K562 (cell line): Measurements from ENCODE around the gene KLHL12. TPM values are rescaled to one million over a fixed set of nuclear protein-coding genes. Genes with fewer than 3 reads are reported as not detected.
A peak's percentile ranks its signal among the peaks of the same experiment; 100 is the strongest.

Experiments
- ARID3A ChIP-seq: IDR thresholded peaks from 2 replicates; pipeline ENCODE4 v1.6.1; 2012; ENCODE audit warnings: low read depth, low read length, improper control_type of control experiment, borderline replicate concordance
- ATF3 ChIP-seq, 2 experiments: fragments of 450-650 bp in 1 of 2; sonication (generic) in 1 of 2; formaldehyde crosslinking in 1 of 2; IDR thresholded peaks in 1 of 2; conservative IDR thresholded peaks in 1 of 2; 2 replicates each; pipeline versions ENCODE4 v1.6.1 to v1.8.1; 2016 to 2023; ENCODE audit warnings: mild to moderate bottlenecking in 2 of 2, moderate library complexity in 2 of 2, inconsistent platforms in 1 of 2, missing genetic modification reagents in 1 of 2
- HMG20B ChIP-seq: fragments of 250-450 bp; sonication (Bioruptor Pico); IDR thresholded peaks from 2 replicates; pipeline ENCODE4 v1.5.0; 2021; ENCODE audit warnings: mild to moderate bottlenecking
- SAFB ChIP-seq: fragments of 200-400 bp; formaldehyde crosslinking; IDR thresholded peaks from 2 replicates; pipeline ENCODE4 v1.6.1; 2017; ENCODE audit warnings: low read depth, low read length, borderline replicate concordance
- ZBTB2 ChIP-seq: fragments of 450-650 bp; IDR thresholded peaks from 2 replicates; pipeline ENCODE4 v1.6.1; 2016; ENCODE audit warnings: antibody characterized with exemption
- ZNF444 ChIP-seq: fragments of 250-450 bp; sonication (Bioruptor Pico); IDR thresholded peaks from 2 replicates; pipeline ENCODE4 v1.4.0; 2020; ENCODE audit warnings: mild to moderate bottlenecking, moderate library complexity
- ZNF780A ChIP-seq: fragments of 250-450 bp; sonication (Bioruptor Pico); IDR thresholded peaks from 2 replicates; pipeline ENCODE4 v1.5.0; 2021; ENCODE audit warnings: mild to moderate bottlenecking
- polyA plus RNA-seq, 8 experiments: library from polyadenylated mRNA; depleted of rRNA in 4 of 8; stranded (reverse) in 5 of 8; unstranded in 3 of 8; fragments of >200 nt; fragmentation: Nextera tagmentation in 2 of 8; fragmentation: Illumina TruSeq in 1 of 8; extraction: Ambion mirVana in 2 of 8; extraction: Trizol in 1 of 8; gene quantifications; 2 replicates each; pipeline versions ENCODE4 v1.2.1 to v1.2.3, GENCODE V29; 2011 to 2014; ENCODE audit warnings: inconsistent platforms in 1 of 8, missing spikeins in 1 of 8
- total RNA-seq, 7 experiments: library from RNA; depleted of rRNA in 6 of 7; stranded (reverse); fragments of >200 nt in 6 of 7; fragmentation: Illumina TruSeq in 2 of 7; extraction: Trizol in 2 of 7; gene quantifications; 2 replicates each; pipeline versions ENCODE4 v1.2.1 to v1.2.3, GENCODE V29; 2011 to 2021; ENCODE audit warnings: low replicate concordance in 1 of 7
- TF ChIP-seq, protein P1 (sequence below): fragments of 450-650 bp; IDR thresholded peaks from 2 replicates; pipeline ENCODE4 v1.6.1; 2016; ENCODE audit warnings: mild to moderate bottlenecking, moderate library complexity

Gene KLHL12
- total and polyA plus RNA-seq, 9 of the 15 experiments (the other 6 are each of a cell fraction or from before 2014, with no cell fraction given) = 23.1 to 85.1 (median 35.0) TPM

DNA sequence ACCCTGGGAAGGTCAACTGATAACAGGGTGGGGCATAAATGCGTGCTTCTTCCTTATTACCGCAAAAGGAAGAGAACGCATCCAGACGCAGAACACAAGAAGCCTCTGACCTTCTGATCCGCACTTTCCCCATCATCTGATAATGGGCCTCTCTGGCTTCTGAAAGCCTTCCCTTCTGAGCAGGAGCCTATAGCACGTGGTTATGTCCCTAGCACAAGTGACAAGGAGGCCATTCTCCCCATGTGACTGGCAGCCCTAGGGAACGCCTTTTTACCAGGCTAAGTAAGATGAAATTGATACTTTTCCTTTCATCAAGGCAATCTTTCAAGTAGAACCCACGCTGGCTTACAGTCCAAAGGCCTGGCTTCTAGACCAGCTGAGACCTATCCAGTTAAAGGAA, 72.2 kb downstream of the KLHL12 start (continued):
- no peak for TF ChIP-seq HMG20B (CRISPR knock-in tag)
- no peak for TF ChIP-seq ZNF444 (CRISPR knock-in tag)
- TF ChIP-seq SAFB = no peak
- TF ChIP-seq ATF3 (IDR thresholded peaks at IDR 0.05) = no peak
- no peak for TF ChIP-seq ATF3 (CRISPR knock-in tag; conservative IDR thresholded peaks at IDR 0.05)
- TF ChIP-seq, protein P1, sequence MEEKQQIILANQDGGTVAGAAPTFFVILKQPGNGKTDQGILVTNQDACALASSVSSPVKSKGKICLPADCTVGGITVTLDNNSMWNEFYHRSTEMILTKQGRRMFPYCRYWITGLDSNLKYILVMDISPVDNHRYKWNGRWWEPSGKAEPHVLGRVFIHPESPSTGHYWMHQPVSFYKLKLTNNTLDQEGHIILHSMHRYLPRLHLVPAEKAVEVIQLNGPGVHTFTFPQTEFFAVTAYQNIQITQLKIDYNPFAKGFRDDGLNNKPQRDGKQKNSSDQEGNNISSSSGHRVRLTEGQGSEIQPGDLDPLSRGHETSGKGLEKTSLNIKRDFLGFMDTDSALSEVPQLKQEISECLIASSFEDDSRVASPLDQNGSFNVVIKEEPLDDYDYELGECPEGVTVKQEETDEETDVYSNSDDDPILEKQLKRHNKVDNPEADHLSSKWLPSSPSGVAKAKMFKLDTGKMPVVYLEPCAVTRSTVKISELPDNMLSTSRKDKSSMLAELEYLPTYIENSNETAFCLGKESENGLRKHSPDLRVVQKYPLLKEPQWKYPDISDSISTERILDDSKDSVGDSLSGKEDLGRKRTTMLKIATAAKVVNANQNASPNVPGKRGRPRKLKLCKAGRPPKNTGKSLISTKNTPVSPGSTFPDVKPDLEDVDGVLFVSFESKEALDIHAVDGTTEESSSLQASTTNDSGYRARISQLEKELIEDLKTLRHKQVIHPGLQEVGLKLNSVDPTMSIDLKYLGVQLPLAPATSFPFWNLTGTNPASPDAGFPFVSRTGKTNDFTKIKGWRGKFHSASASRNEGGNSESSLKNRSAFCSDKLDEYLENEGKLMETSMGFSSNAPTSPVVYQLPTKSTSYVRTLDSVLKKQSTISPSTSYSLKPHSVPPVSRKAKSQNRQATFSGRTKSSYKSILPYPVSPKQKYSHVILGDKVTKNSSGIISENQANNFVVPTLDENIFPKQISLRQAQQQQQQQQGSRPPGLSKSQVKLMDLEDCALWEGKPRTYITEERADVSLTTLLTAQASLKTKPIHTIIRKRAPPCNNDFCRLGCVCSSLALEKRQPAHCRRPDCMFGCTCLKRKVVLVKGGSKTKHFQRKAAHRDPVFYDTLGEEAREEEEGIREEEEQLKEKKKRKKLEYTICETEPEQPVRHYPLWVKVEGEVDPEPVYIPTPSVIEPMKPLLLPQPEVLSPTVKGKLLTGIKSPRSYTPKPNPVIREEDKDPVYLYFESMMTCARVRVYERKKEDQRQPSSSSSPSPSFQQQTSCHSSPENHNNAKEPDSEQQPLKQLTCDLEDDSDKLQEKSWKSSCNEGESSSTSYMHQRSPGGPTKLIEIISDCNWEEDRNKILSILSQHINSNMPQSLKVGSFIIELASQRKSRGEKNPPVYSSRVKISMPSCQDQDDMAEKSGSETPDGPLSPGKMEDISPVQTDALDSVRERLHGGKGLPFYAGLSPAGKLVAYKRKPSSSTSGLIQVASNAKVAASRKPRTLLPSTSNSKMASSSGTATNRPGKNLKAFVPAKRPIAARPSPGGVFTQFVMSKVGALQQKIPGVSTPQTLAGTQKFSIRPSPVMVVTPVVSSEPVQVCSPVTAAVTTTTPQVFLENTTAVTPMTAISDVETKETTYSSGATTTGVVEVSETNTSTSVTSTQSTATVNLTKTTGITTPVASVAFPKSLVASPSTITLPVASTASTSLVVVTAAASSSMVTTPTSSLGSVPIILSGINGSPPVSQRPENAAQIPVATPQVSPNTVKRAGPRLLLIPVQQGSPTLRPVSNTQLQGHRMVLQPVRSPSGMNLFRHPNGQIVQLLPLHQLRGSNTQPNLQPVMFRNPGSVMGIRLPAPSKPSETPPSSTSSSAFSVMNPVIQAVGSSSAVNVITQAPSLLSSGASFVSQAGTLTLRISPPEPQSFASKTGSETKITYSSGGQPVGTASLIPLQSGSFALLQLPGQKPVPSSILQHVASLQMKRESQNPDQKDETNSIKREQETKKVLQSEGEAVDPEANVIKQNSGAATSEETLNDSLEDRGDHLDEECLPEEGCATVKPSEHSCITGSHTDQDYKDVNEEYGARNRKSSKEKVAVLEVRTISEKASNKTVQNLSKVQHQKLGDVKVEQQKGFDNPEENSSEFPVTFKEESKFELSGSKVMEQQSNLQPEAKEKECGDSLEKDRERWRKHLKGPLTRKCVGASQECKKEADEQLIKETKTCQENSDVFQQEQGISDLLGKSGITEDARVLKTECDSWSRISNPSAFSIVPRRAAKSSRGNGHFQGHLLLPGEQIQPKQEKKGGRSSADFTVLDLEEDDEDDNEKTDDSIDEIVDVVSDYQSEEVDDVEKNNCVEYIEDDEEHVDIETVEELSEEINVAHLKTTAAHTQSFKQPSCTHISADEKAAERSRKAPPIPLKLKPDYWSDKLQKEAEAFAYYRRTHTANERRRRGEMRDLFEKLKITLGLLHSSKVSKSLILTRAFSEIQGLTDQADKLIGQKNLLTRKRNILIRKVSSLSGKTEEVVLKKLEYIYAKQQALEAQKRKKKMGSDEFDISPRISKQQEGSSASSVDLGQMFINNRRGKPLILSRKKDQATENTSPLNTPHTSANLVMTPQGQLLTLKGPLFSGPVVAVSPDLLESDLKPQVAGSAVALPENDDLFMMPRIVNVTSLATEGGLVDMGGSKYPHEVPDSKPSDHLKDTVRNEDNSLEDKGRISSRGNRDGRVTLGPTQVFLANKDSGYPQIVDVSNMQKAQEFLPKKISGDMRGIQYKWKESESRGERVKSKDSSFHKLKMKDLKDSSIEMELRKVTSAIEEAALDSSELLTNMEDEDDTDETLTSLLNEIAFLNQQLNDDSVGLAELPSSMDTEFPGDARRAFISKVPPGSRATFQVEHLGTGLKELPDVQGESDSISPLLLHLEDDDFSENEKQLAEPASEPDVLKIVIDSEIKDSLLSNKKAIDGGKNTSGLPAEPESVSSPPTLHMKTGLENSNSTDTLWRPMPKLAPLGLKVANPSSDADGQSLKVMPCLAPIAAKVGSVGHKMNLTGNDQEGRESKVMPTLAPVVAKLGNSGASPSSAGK = peak; percentile 69
- no peak for TF ChIP-seq ZBTB2
- TF ChIP-seq ZNF780A (CRISPR knock-in tag) = no peak
- no peak for TF ChIP-seq ARID3A
